ENCODE measurements around the gene WNT8A. TPM values are rescaled to one million over a fixed set of nuclear protein-coding genes. Genes with fewer than 3 reads are reported as not detected.

Gene WNT8A
- polyA plus RNA-seq, 1 donor from 2014 or later = 0.26 TPM

DNA sequence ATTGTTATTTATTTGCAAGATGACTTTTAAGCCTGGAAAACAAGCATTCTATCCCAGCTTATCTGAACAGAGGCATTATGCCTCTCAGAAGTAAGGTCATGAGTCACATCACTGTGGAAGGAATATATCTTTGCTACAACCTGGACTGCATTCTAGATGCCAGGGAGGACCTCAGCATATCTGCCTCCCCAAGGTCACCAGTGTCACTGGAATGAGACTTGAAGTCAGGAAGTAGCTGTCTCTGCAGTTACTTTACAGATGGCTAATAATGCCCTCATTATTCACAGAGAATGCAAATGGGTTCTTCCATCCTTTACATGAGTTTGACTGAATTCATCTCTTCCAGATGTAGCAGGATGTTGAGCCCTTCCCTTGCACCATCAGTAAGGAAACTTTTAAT, 46.6 kb upstream of the WNT8A start:
- H3K79me2 ChIP-seq (replicated peaks; ENCODE audit: insufficient read depth, low read length) = peaks cover under 1% of the 10 kb centered on the region
- no peaks in the 10 kb centered on the region for H3K9me2 ChIP-seq (ENCODE audit: insufficient read depth, low read length)
- no peaks in the 10 kb centered on the region for H4K20me1 ChIP-seq (ENCODE audit: insufficient read depth)
- H2AFZ ChIP-seq (ENCODE audit: low read depth, low read length) = no peak overlapping the region
- TF ChIP-seq SMC3 (conservative IDR thresholded peaks at IDR 0.05; ENCODE audit: poor library complexity) = no peak
- no peak for TF ChIP-seq POLR2AphosphoS5 (IDR thresholded peaks at IDR 0.05)
- TF ChIP-seq TAF1 (IDR thresholded peaks at IDR 0.05; ENCODE audit: low read depth) = no peak
- TF ChIP-seq RAD21 (conservative IDR thresholded peaks at IDR 0.05) = no peak
- H3K4me3 ChIP-seq (ENCODE audit: low read length) = no peak overlapping the region
- H3K4me2 ChIP-seq (ENCODE audit: low read length) = no peak overlapping the region
- no peaks in the 10 kb centered on the region for H3K27me3 ChIP-seq (ENCODE audit: insufficient read depth, low read depth, low read length)
- H3K9me3 ChIP-seq (ENCODE audit: low read length) = no peaks in the 10 kb centered on the region
- H3K27ac ChIP-seq (ENCODE audit: low read length) = no peak overlapping the region
- H3F3A ChIP-seq (ENCODE audit: insufficient read depth, low read length, poor library complexity, severe bottlenecking) = no peaks in the 10 kb centered on the region
- no peaks in the 10 kb centered on the region for H3K36me3 ChIP-seq (ENCODE audit: insufficient read depth, low read length)
- H3K9ac ChIP-seq (ENCODE audit: low read length) = no peak overlapping the region

DNA sequence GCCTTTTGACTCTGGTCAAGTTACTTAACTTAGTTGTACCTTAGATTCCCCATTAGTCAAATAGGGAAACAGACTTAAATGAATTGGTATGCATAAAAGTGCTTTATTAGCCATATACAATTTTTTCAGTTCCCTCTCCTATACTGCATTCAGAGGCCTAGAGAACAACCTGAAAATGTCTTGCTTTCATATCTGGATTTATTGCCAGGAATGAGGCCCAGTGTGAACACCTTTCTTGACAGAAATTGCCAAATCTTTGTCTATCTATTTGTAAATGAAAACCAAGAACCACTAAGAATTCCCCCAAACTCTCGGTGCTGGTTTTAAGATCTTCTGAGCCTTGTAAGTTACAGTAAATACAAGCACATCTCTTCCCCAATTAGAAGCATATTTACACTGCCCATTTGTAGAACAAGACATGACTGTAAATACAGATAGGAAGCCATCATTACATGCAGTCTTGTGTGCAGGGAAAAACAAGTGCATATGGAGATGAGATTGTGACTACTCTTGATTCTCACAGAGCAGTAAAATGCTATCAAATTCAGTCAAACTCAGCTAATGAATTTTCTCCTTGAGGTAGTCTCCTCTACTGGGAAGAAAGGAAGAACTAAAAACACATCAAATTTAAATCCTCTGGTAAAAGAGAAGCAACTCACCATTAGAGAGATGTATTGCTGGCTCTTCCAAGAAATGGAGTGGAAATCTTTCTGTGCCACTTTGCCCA, 45.8 kb upstream of the WNT8A start:
- Histone ChIP-seq H3K4me2 (ENCODE audit: low read length) (no peak overlapping the region), H3K79me2 (replicated peaks; ENCODE audit: insufficient read depth, low read length) (no peaks in the 10 kb centered on the region), H3K4me3 (ENCODE audit: low read length) (no peak overlapping the region), H4K20me1 (ENCODE audit: insufficient read depth) (no peaks in the 10 kb centered on the region), H3K9ac (ENCODE audit: low read length) (no peak overlapping the region), H3K9me3 (ENCODE audit: low read length) (no peaks in the 10 kb centered on the region), H3K27me3 (ENCODE audit: insufficient read depth, low read depth, low read length) (no peaks in the 10 kb centered on the region), H3K27ac (ENCODE audit: low read length) (no peak overlapping the region), H3F3A (ENCODE audit: insufficient read depth, low read length, poor library complexity, severe bottlenecking) (no peaks in the 10 kb centered on the region), H2AFZ (ENCODE audit: low read depth, low read length) (no peak overlapping the region), H3K36me3 (ENCODE audit: insufficient read depth, low read length) (no peaks in the 10 kb centered on the region), H3K9me2 (ENCODE audit: insufficient read depth, low read length) (no peaks in the 10 kb centered on the region)
- TF ChIP-seq RAD21 (conservative IDR thresholded peaks at IDR 0.05) (no peak), SMC3 (conservative IDR thresholded peaks at IDR 0.05; ENCODE audit: poor library complexity) (no peak), POLR2AphosphoS5 (IDR thresholded peaks at IDR 0.05) (no peak), TAF1 (IDR thresholded peaks at IDR 0.05; ENCODE audit: low read depth) (no peak), MXI1 (conservative IDR thresholded peaks at IDR 0.05; ENCODE audit: poor library complexity, severe bottlenecking) (no peak), EZH2 (IDR thresholded peaks at IDR 0.05; ENCODE audit: borderline replicate concordance, insufficient read depth, low read length, poor library complexity, severe bottlenecking) (no peak), EP300 (conservative IDR thresholded peaks at IDR 0.05; ENCODE audit: poor library complexity, severe bottlenecking) (no peak)
- TF ChIP-seq, protein P1, sequence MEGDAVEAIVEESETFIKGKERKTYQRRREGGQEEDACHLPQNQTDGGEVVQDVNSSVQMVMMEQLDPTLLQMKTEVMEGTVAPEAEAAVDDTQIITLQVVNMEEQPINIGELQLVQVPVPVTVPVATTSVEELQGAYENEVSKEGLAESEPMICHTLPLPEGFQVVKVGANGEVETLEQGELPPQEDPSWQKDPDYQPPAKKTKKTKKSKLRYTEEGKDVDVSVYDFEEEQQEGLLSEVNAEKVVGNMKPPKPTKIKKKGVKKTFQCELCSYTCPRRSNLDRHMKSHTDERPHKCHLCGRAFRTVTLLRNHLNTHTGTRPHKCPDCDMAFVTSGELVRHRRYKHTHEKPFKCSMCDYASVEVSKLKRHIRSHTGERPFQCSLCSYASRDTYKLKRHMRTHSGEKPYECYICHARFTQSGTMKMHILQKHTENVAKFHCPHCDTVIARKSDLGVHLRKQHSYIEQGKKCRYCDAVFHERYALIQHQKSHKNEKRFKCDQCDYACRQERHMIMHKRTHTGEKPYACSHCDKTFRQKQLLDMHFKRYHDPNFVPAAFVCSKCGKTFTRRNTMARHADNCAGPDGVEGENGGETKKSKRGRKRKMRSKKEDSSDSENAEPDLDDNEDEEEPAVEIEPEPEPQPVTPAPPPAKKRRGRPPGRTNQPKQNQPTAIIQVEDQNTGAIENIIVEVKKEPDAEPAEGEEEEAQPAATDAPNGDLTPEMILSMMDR (IDR thresholded peaks at IDR 0.05; ENCODE audit: poor library complexity, severe bottlenecking) = no peak
- TF ChIP-seq, protein P2, sequence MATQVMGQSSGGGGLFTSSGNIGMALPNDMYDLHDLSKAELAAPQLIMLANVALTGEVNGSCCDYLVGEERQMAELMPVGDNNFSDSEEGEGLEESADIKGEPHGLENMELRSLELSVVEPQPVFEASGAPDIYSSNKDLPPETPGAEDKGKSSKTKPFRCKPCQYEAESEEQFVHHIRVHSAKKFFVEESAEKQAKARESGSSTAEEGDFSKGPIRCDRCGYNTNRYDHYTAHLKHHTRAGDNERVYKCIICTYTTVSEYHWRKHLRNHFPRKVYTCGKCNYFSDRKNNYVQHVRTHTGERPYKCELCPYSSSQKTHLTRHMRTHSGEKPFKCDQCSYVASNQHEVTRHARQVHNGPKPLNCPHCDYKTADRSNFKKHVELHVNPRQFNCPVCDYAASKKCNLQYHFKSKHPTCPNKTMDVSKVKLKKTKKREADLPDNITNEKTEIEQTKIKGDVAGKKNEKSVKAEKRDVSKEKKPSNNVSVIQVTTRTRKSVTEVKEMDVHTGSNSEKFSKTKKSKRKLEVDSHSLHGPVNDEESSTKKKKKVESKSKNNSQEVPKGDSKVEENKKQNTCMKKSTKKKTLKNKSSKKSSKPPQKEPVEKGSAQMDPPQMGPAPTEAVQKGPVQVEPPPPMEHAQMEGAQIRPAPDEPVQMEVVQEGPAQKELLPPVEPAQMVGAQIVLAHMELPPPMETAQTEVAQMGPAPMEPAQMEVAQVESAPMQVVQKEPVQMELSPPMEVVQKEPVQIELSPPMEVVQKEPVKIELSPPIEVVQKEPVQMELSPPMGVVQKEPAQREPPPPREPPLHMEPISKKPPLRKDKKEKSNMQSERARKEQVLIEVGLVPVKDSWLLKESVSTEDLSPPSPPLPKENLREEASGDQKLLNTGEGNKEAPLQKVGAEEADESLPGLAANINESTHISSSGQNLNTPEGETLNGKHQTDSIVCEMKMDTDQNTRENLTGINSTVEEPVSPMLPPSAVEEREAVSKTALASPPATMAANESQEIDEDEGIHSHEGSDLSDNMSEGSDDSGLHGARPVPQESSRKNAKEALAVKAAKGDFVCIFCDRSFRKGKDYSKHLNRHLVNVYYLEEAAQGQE (IDR thresholded peaks at IDR 0.05; ENCODE audit: borderline replicate concordance) = no peak

Data from neural cell (in vitro differentiated cells).